ENCODE results near the gene RFX2. TPM values are rescaled to one million over a fixed set of nuclear protein-coding genes. Genes with fewer than 3 reads are reported as not detected.

The RFX2 gene
- total RNA-seq, 1 donor from 2014 or later: 18.0 TPM

DNA sequence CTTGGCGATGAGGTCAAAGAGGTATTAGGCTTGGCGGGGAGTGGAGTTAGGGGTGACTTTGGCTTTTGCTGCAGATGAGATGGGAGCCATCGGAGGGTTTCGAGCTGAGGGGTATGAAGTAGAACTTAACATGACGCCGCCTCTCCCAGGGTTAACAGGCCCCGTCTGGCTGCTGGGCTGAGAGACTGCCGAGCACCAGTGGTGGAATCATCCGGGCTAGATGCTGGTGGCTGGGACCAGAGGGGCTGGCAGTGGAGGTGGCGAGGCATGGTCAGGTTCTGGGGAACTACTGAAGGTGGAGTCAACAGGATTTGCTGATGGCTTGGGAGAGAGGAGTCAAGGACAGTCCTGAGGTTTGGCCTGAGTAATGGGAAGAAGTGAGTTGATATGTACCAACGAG, 4.9 kb downstream of the RFX2 start:
- no peak for DNase-seq (ENCODE audit: extremely low spot score, unreplicated experiment)
- H3K36me3 Mint-ChIP-seq: peaks cover 13% of the 10 kb centered on the region
- H3K4me1 Mint-ChIP-seq (ENCODE audit: unreplicated experiment): peaks cover 24% of the 10 kb centered on the region
- TF ChIP-seq, protein P1, sequence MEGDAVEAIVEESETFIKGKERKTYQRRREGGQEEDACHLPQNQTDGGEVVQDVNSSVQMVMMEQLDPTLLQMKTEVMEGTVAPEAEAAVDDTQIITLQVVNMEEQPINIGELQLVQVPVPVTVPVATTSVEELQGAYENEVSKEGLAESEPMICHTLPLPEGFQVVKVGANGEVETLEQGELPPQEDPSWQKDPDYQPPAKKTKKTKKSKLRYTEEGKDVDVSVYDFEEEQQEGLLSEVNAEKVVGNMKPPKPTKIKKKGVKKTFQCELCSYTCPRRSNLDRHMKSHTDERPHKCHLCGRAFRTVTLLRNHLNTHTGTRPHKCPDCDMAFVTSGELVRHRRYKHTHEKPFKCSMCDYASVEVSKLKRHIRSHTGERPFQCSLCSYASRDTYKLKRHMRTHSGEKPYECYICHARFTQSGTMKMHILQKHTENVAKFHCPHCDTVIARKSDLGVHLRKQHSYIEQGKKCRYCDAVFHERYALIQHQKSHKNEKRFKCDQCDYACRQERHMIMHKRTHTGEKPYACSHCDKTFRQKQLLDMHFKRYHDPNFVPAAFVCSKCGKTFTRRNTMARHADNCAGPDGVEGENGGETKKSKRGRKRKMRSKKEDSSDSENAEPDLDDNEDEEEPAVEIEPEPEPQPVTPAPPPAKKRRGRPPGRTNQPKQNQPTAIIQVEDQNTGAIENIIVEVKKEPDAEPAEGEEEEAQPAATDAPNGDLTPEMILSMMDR (conservative IDR thresholded peaks at IDR 0.05): no peak
- peaks cover 4% of the 10 kb centered on the region for H3K9me3 Mint-ChIP-seq
- H3K4me3 Mint-ChIP-seq: no peak overlapping the region
- peak overlapping the region; percentile 52 for H3K27ac Mint-ChIP-seq
- H3K27me3 Mint-ChIP-seq: peaks cover 15% of the 10 kb centered on the region

DNA sequence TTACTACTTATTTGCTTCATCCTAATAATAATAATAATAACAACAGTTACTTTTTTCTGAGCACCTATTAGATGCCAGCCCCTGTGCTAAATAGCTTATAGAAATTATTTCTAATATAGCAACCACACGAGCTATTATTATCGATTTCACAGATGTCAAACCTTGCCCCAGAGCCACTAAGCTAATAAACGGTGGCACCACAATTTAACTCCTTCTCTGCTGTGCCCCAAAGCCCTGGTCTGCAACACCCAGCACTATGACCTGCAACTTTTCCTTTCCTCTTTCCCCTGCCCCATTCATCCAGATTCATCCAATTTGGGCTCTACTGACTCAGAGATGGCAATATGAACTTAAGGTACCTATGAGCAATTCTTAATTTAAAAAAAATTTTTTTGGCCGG, 6.4 kb downstream of the RFX2 start:
- peaks cover 4% of the 10 kb centered on the region for H3K9me3 Mint-ChIP-seq
- H3K27ac Mint-ChIP-seq: no peak overlapping the region
- peaks cover 10% of the 10 kb centered on the region for H3K27me3 Mint-ChIP-seq
- no peak overlapping the region for H3K4me3 Mint-ChIP-seq
- DNase-seq (ENCODE audit: extremely low spot score, unreplicated experiment): no peak
- TF ChIP-seq, protein P1 (conservative IDR thresholded peaks at IDR 0.05): no peak
- peaks cover 19% of the 10 kb centered on the region for H3K36me3 Mint-ChIP-seq
- H3K4me1 Mint-ChIP-seq (ENCODE audit: unreplicated experiment): peaks cover 31% of the 10 kb centered on the region

DNA sequence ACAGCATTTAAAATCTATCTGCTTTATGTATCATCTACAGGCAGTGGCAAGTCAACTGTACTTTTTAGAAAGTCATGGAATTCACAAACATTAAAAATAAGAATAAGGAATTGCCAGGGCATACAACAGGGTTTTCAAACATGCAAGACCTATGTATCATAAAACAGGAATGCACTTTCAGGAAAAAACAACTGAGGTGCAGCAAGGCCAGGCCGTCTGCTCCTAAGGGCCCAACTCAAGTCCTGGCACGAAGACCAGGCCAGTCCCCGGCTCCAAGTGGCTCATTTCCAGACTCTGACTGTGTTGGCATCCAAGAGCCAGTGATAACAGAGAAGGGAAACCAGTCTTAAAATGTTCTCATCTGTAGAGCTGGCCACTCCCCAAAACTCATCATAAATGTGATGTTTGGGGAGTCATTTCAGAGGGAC, 7.1 kb downstream of the RFX2 start:
- H3K27ac Mint-ChIP-seq: no peak overlapping the region
- TF ChIP-seq, protein P1 (conservative IDR thresholded peaks at IDR 0.05): no peak
- peaks cover 3% of the 10 kb centered on the region for H3K27me3 Mint-ChIP-seq
- peaks cover 27% of the 10 kb centered on the region for H3K4me1 Mint-ChIP-seq (ENCODE audit: unreplicated experiment)
- no peak for DNase-seq (ENCODE audit: extremely low spot score, unreplicated experiment)
- H3K36me3 Mint-ChIP-seq: peaks cover 19% of the 10 kb centered on the region
- H3K9me3 Mint-ChIP-seq: peaks cover 4% of the 10 kb centered on the region
- no peak overlapping the region for H3K4me3 Mint-ChIP-seq

DNA sequence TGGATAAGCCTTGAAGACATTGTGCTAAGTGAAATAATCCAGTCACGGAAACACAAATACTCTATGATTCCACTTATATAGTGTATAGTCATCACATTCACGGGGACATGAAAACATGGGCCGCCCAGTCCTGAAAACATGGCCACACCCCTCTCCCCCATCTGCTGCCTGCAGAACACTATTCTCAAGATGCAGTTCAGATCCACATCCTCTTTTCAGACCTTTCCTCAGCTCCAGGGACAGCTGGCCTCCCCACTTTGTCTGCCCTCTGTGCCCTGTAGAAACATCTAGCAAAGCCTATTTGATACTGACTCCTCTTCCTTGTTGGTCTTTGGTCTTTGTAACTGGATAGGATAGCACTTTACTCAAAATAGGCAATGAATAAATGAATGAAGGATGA, 8.3 kb downstream of the RFX2 start:
- Mint-ChIP-seq H3K27ac (no peak overlapping the region), H3K4me1 (ENCODE audit: unreplicated experiment) (peaks cover 28% of the 10 kb centered on the region), H3K27me3 (no peaks in the 10 kb centered on the region), H3K4me3 (no peak overlapping the region), H3K36me3 (peaks cover 19% of the 10 kb centered on the region), H3K9me3 (peaks cover 4% of the 10 kb centered on the region)
- no peak for DNase-seq (ENCODE audit: extremely low spot score, unreplicated experiment)
- TF ChIP-seq, protein P1 (conservative IDR thresholded peaks at IDR 0.05): no peak

DNA sequence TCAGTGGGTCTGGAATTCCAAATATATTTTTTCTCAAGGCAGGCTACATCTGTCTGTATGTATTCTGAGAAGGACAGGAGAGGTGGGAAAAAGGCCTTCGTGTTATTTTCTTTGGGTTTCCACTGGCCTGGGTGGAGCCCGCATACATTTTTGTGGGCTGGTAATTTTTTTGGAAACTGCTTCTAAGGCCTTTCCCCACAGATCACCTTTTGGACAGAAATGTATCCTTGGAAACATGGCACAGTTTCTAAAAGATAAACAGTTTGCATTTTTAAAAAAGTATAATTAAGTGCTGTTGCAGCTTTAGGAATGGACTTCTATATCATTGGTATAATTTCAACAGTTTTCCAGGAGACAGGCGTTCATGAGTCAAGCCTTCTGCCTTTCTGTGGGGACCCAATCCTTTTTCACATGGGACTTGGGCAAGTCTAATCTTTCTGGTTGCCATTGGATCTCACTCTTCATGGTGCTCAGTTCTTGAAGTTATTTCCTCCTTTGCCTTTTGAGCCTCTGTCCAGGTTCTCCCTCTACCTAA, 8.9 kb downstream of the RFX2 start:
- peaks cover 4% of the 10 kb centered on the region for H3K9me3 Mint-ChIP-seq
- no peak for DNase-seq (ENCODE audit: extremely low spot score, unreplicated experiment)
- no peaks in the 10 kb centered on the region for H3K27me3 Mint-ChIP-seq
- H3K36me3 Mint-ChIP-seq: peaks cover 19% of the 10 kb centered on the region
- peaks cover 28% of the 10 kb centered on the region for H3K4me1 Mint-ChIP-seq (ENCODE audit: unreplicated experiment)
- TF ChIP-seq, protein P1 (conservative IDR thresholded peaks at IDR 0.05): no peak
- H3K27ac Mint-ChIP-seq: no peak overlapping the region
- no peak overlapping the region for H3K4me3 Mint-ChIP-seq
